Upper lobe of left lung (tissue), 6 donors: ENCODE measurements around the gene ABHD8. TPM values are rescaled to one million over a fixed set of nuclear protein-coding genes. Genes with fewer than 3 reads are reported as not detected.

Source experiments
- ATAC-seq, 2 donors: fragments of 200-7000 bp; cut with Tn5 transposase; one replicate each; pipeline ENCODE4 v1.9.1; 2022; ENCODE audit warnings: mild to moderate bottlenecking in 2 of 2, moderate library complexity in 2 of 2; ENCODE audit not compliant: low FRiP score in 2 of 2
- DNase-seq, 2 donors: peaks; one replicate each; pipeline ENCODE4 v3.0.0-alpha.2; 2019 to 2020
- H3K27ac ChIP-seq, 4 donors: fragments of 200-600 bp; sonication (generic); one replicate each; pipeline ENCODE4 v1.5.1; 2016 to 2019
- H3K27me3 ChIP-seq, 4 donors: fragments of 200-600 bp; sonication (generic); one replicate each; pipeline ENCODE4 v1.5.1; 2017 to 2019
- H3K36me3 ChIP-seq, 4 donors: fragments of 200-600 bp; sonication (generic); one replicate each; pipeline ENCODE4 v1.5.1; 2016 to 2019
- H3K4me1 ChIP-seq, 4 donors: fragments of 200-600 bp; sonication (generic); one replicate each; pipeline ENCODE4 v1.5.1; 2018 to 2019
- H3K4me3 ChIP-seq, 4 donors: fragments of 200-600 bp; sonication (generic); one replicate each; pipeline ENCODE4 v1.5.1; 2017 to 2019; ENCODE audit warnings: mild to moderate bottlenecking in 2 of 4, moderate library complexity in 1 of 4
- H3K9me3 ChIP-seq, 4 donors: fragments of 200-600 bp; sonication (generic); one replicate each; pipeline ENCODE4 v1.5.1; 2018 to 2019
- EP300 ChIP-seq, 4 donors: sonication (generic); formaldehyde crosslinking; IDR thresholded peaks; one replicate each; pipeline ENCODE4 v1.5.1; 2017; ENCODE audit warnings: antibody characterized with exemption in 4 of 4, control low read depth in 2 of 4
- POLR2A ChIP-seq, 4 donors: fragments of 450-650 bp; IDR thresholded peaks; one replicate each; pipeline ENCODE4 v1.5.1; 2016 to 2017; ENCODE audit warnings: antibody characterized with exemption in 4 of 4, mild to moderate bottlenecking in 2 of 4
- POLR2AphosphoS5 ChIP-seq, 2 donors: sonication (generic); formaldehyde crosslinking; IDR thresholded peaks; one replicate each; pipeline ENCODE4 v1.5.1; 2017; ENCODE audit warnings: antibody characterized with exemption in 2 of 2
- WGBS, 2 donors: methylation state at CpG; one replicate each; pipeline ENCODE4 v1.1.5; 2017 to 2018; 5-methylcytosine and 5-hydroxymethylcytosine counted together
- total RNA-seq, 6 donors: library from RNA; depleted of rRNA in 4 of 6; stranded (reverse); fragments of >200 nt in 4 of 6; gene quantifications; one replicate each; pipeline versions ENCODE4 v1.1.0 to v1.2.1, GENCODE V29; 2016 to 2021
- TF ChIP-seq, protein P1 (sequence below), 6 experiments: fragments of 450-650 bp in 4 of 6; fragments of 200-600 bp in 2 of 6; sonication (generic) in 2 of 6; IDR thresholded peaks; one replicate each; pipeline ENCODE4 v1.5.1; 2016 to 2019; ENCODE audit warnings: antibody characterized with exemption in 6 of 6
- donor health status: DM: no; HTN: no; CAD: no; lungs with moderate emphysema.
- donor health status: DM: no; HTN: yes; CAD: no; lungs with severe emphysema.

Gene ABHD8
- total RNA-seq, 6 donors from 2014 or later = 19.7 to 23.4 (median 21.2) TPM

DNA sequence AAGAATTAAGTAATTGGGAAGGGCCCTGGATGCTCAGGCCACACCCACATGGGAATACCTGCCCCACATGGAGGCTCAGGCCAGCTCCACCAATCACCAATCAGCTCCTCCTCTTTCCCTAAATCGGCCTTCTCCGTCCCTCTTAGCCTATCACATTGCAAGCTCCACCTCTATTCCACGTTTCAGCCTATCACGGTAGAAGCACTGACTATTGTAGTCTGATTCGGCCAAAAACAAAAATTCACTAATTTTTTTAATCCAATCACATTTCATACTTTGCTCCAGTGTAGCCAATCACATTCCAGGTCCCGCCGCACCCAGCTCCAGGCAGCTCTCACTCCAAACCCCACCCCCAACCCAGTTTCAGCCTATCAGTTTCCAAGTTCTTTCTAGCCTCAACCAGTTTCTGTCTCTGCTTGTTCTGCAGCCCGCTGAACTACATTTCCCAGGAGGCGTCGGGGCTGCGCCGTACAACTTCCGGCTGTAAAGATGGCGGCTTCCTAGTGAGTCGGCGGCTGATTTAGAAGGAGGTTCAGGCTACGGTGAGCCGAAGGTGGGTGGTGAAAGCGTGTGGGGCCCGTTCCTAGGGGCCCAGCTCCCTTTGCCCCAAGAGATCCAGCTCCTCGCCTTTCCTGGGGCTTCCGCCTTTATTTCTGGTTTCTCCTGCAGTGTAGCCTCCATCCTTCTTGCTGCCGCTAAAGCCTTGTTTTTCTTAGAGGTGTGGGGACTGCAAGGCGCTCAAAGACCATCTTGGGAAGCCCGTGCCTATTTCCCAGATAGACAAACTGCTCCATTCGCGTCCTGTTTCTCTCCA lies 36.0 kb downstream of the ABHD8 start, which contains the start of gene BABAM1:
Gene BABAM1, plus strand, starts transcription at position 469 of the 814 bp plus-strand sequence. CDS start 1,364 bp downstream, outside the sequence.
- H3K27me3 ChIP-seq = no peaks in the 10 kb centered on the region
- peak in 2 of 4 donors; percentile 31 to 51 for TF ChIP-seq POLR2A (IDR thresholded peaks at IDR 0.05)
- peak; percentile 49 to 79 for TF ChIP-seq POLR2AphosphoS5 (IDR thresholded peaks at IDR 0.05)
- no peak for TF ChIP-seq EP300 (IDR thresholded peaks at IDR 0.05)
- 0 to 1% methylated on average over 27 of the region's 27 CpGs for WGBS, 2 donors
- ATAC-seq = peak; percentile 98
- H3K36me3 ChIP-seq = peaks cover 6 to 34% (median 26%) of the 10 kb centered on the region in 4 donors
- peak within 1 kb of the TSS; percentile 39 to 91 (median 66) for H3K4me3 ChIP-seq
- peaks cover 6 to 30% (median 16%) of the 10 kb centered on the region in 4 donors for H3K4me1 ChIP-seq
- peak within 1 kb of the TSS; percentile 63 to 86 (median 74) for H3K27ac ChIP-seq
- no peaks in the 10 kb centered on the region for H3K9me3 ChIP-seq
- peak; percentile 90 to 98 for DNase-seq

DNA sequence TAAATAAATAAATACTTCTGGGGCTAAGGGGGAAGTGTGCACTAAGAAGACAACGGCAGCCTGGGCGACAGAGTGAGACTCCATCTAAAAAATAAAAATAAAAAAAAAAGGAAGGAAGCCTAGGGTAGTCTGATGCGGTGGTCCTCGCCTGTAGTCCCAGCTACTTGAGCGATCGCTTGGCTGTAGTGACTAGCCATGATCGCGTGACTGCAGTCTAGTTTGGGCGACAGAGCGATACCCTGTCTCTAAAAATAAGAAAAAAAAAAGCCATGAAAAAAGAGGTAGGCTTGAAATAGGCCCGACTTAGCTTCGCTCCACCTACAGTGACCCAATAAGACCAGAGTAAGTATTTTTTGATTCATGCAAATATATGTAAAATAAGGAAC lies 36.6 kb downstream of the ABHD8 start:
- no peak for DNase-seq

DNA sequence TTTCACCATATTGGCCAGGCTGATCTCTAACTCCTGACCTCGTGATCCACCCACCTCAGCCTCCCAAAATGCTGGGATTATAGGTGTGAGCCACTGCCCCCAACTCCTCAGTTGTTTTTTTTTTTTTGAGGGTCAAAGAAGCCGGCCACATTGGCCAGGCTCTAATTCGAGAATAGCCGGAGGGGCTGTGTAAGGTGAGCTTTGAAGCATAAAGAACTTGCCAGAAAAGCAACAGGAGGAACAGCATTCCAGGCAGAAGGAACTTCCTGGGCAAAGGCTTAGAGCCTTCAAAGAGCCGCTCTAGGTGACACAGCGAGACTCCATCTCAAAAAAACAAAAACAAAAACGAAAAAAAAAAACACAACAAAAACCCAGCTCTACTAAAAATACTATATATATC lies 37.2 kb downstream of the ABHD8 start:
- no peaks in the 10 kb centered on the region for H3K9me3 ChIP-seq
- H3K27me3 ChIP-seq = no peaks in the 10 kb centered on the region
- peak overlapping the region in 1 of 4 donors; percentile 86 for H3K27ac ChIP-seq
- 89 to 95% methylated on average over 7 of the region's 7 CpGs for WGBS, 2 donors
- peaks cover 0 to 23% (median 17%) of the 10 kb centered on the region in 4 donors for H3K36me3 ChIP-seq
- peaks cover 6 to 32% (median 18%) of the 10 kb centered on the region in 4 donors for H3K4me1 ChIP-seq
- no peak overlapping the region for H3K4me3 ChIP-seq
- no peak for TF ChIP-seq POLR2AphosphoS5 (IDR thresholded peaks at IDR 0.05)
- TF ChIP-seq EP300 (IDR thresholded peaks at IDR 0.05) = no peak
- TF ChIP-seq, protein P1, sequence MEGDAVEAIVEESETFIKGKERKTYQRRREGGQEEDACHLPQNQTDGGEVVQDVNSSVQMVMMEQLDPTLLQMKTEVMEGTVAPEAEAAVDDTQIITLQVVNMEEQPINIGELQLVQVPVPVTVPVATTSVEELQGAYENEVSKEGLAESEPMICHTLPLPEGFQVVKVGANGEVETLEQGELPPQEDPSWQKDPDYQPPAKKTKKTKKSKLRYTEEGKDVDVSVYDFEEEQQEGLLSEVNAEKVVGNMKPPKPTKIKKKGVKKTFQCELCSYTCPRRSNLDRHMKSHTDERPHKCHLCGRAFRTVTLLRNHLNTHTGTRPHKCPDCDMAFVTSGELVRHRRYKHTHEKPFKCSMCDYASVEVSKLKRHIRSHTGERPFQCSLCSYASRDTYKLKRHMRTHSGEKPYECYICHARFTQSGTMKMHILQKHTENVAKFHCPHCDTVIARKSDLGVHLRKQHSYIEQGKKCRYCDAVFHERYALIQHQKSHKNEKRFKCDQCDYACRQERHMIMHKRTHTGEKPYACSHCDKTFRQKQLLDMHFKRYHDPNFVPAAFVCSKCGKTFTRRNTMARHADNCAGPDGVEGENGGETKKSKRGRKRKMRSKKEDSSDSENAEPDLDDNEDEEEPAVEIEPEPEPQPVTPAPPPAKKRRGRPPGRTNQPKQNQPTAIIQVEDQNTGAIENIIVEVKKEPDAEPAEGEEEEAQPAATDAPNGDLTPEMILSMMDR (IDR thresholded peaks at IDR 0.05) = no peak
- TF ChIP-seq POLR2A (IDR thresholded peaks at IDR 0.05) = no peak
- ATAC-seq (no peak), DNase-seq (no peak)

More for the DNA sequence above, 36.6 kb downstream of the ABHD8 start:
- TF ChIP-seq EP300 (IDR thresholded peaks at IDR 0.05) (no peak), POLR2A (IDR thresholded peaks at IDR 0.05) (no peak), POLR2AphosphoS5 (IDR thresholded peaks at IDR 0.05) (no peak)
- TF ChIP-seq, protein P1 (IDR thresholded peaks at IDR 0.05) = no peak
- ATAC-seq = no peak
- H3K4me1 ChIP-seq = peaks cover 6 to 30% (median 17%) of the 10 kb centered on the region in 4 donors
- H3K9me3 ChIP-seq = no peaks in the 10 kb centered on the region
- H3K36me3 ChIP-seq = peaks cover 5 to 28% (median 22%) of the 10 kb centered on the region in 4 donors
- H3K27me3 ChIP-seq = no peaks in the 10 kb centered on the region
- peak overlapping the region in 2 of 4 donors; percentile 48 to 86 for H3K27ac ChIP-seq
- H3K4me3 ChIP-seq = peak overlapping the region in 1 of 4 donors; percentile 61
- 58 to 78% methylated on average over 12 of the region's 12 CpGs for WGBS, 2 donors

DNA sequence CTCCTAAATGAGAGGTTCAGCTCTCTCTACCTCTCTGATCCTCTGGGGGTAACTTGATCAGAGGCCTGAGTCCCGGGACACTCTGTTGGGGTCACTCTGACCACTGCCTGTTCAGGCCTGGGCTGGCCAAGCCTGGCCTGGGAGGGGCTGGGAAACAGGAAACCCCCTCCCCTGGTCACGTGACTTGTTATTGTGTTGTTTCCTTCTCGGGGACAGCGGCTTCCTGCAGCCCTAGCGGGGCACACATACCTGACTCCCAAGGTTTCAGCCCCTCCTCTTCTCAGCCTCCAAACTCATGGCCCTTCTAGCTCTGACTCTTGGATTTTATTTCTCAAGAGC lies 38.6 kb downstream of the ABHD8 start, which contains the start of gene USHBP1:
Gene USHBP1, minus strand, starts transcription at position 105 of the 339 bp plus-strand sequence. CDS start 446 bp downstream, outside the sequence.
- H3K27ac ChIP-seq = peak within 1 kb of the TSS; percentile 67 to 86 (median 74)
- no peak for ATAC-seq

More for the DNA sequence above, 38.6 kb downstream of the ABHD8 start, which contains the start of gene USHBP1:
- H3K36me3 ChIP-seq = peaks cover 0 to 11% (median 6%) of the 10 kb centered on the region in 4 donors
- no peaks in the 10 kb centered on the region for H3K9me3 ChIP-seq
- TF ChIP-seq POLR2AphosphoS5 (IDR thresholded peaks at IDR 0.05) = peak in 1 of 2 donors; percentile 84
- peak in 2 of 4 donors; percentile 31 to 62 for TF ChIP-seq EP300 (IDR thresholded peaks at IDR 0.05)
- TF ChIP-seq POLR2A (IDR thresholded peaks at IDR 0.05) = peak in 2 of 4 donors; percentile 50 to 52
- TF ChIP-seq, protein P1 (IDR thresholded peaks at IDR 0.05) = no peak
- DNase-seq = peak in 1 of 2 donors; percentile 39
- peak within 1 kb of the TSS; percentile 26 to 53 (median 44) for H3K4me3 ChIP-seq
- H3K4me1 ChIP-seq = peaks cover 6 to 36% (median 22%) of the 10 kb centered on the region in 4 donors
- no peaks in the 10 kb centered on the region for H3K27me3 ChIP-seq
- 25 to 31% methylated on average over 5 of the region's 5 CpGs for WGBS, 2 donors
